Upper lobe of left lung (tissue), 6 donors: ENCODE results near the gene NFAT5. TPM values are rescaled to one million over a fixed set of nuclear protein-coding genes. Genes with fewer than 3 reads are reported as not detected.

Source experiments
- ATAC-seq, 2 donors: fragments of 200-7000 bp; cut with Tn5 transposase; one replicate each; pipeline ENCODE4 v1.9.1; 2022; ENCODE audit warnings: mild to moderate bottlenecking in 2 of 2, moderate library complexity in 2 of 2; ENCODE audit not compliant: low FRiP score in 2 of 2
- DNase-seq, 2 donors: peaks; one replicate each; pipeline ENCODE4 v3.0.0-alpha.2; 2019 to 2020
- H3K27ac ChIP-seq, 4 donors: fragments of 200-600 bp; sonication (generic); one replicate each; pipeline ENCODE4 v1.5.1; 2016 to 2019
- H3K27me3 ChIP-seq, 4 donors: fragments of 200-600 bp; sonication (generic); one replicate each; pipeline ENCODE4 v1.5.1; 2017 to 2019
- H3K36me3 ChIP-seq, 4 donors: fragments of 200-600 bp; sonication (generic); one replicate each; pipeline ENCODE4 v1.5.1; 2016 to 2019
- H3K4me1 ChIP-seq, 4 donors: fragments of 200-600 bp; sonication (generic); one replicate each; pipeline ENCODE4 v1.5.1; 2018 to 2019
- H3K4me3 ChIP-seq, 4 donors: fragments of 200-600 bp; sonication (generic); one replicate each; pipeline ENCODE4 v1.5.1; 2017 to 2019; ENCODE audit warnings: mild to moderate bottlenecking in 2 of 4, moderate library complexity in 1 of 4
- H3K9me3 ChIP-seq, 4 donors: fragments of 200-600 bp; sonication (generic); one replicate each; pipeline ENCODE4 v1.5.1; 2018 to 2019
- EP300 ChIP-seq, 4 donors: sonication (generic); formaldehyde crosslinking; IDR thresholded peaks; one replicate each; pipeline ENCODE4 v1.5.1; 2017; ENCODE audit warnings: antibody characterized with exemption in 4 of 4, control low read depth in 2 of 4
- POLR2A ChIP-seq, 4 donors: fragments of 450-650 bp; IDR thresholded peaks; one replicate each; pipeline ENCODE4 v1.5.1; 2016 to 2017; ENCODE audit warnings: antibody characterized with exemption in 4 of 4, mild to moderate bottlenecking in 2 of 4
- POLR2AphosphoS5 ChIP-seq, 2 donors: sonication (generic); formaldehyde crosslinking; IDR thresholded peaks; one replicate each; pipeline ENCODE4 v1.5.1; 2017; ENCODE audit warnings: antibody characterized with exemption in 2 of 2
- WGBS, 2 donors: methylation state at CpG; one replicate each; pipeline ENCODE4 v1.1.5; 2017 to 2018; 5-methylcytosine and 5-hydroxymethylcytosine counted together
- total RNA-seq, 6 donors: library from RNA; depleted of rRNA in 4 of 6; stranded (reverse); fragments of >200 nt in 4 of 6; gene quantifications; one replicate each; pipeline versions ENCODE4 v1.1.0 to v1.2.1, GENCODE V29; 2016 to 2021
- TF ChIP-seq, protein P1 (sequence below), 6 experiments: fragments of 450-650 bp in 4 of 6; fragments of 200-600 bp in 2 of 6; sonication (generic) in 2 of 6; IDR thresholded peaks; one replicate each; pipeline ENCODE4 v1.5.1; 2016 to 2019; ENCODE audit warnings: antibody characterized with exemption in 6 of 6
- donor health status: DM: no; HTN: no; CAD: no; lungs with moderate emphysema.
- donor health status: DM: no; HTN: yes; CAD: no; lungs with severe emphysema.

NFAT5 gene
- total RNA-seq, 6 donors from 2014 or later = 36.0 to 80.7 (median 50.4) TPM

DNA sequence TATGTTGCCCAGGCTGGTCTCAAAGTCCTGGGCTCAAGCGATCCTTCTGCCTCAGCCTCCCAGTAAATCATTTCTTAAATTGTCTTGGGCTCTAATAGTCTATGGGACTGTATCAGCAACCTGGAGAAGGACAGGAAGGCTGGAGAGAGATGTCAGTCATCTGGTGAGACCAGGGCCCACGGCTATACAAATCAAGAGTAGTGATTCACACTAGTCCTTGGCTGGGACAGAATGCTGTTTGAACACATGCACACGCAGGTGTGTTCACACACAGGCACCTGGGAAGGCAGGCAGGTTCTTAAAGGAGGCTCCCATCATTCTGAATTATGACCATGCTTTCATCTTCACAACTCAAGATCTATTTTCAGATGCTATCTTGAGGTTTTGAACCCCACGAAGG is 146.5 kb downstream of the NFAT5 start:
- peaks cover 0 to 65% (median 27%) of the 10 kb centered on the region in 4 donors for H3K36me3 ChIP-seq
- H3K4me3 ChIP-seq = no peak overlapping the region
- ATAC-seq = no peak
- WGBS, 2 donors = 90 to 96% methylated on average over 4 of the region's 4 CpGs
- DNase-seq = no peak
- H3K27me3 ChIP-seq = no peaks in the 10 kb centered on the region
- no peak overlapping the region for H3K27ac ChIP-seq
- TF ChIP-seq EP300 (IDR thresholded peaks at IDR 0.05) (no peak), POLR2AphosphoS5 (IDR thresholded peaks at IDR 0.05) (no peak), POLR2A (IDR thresholded peaks at IDR 0.05) (no peak)
- TF ChIP-seq, protein P1, sequence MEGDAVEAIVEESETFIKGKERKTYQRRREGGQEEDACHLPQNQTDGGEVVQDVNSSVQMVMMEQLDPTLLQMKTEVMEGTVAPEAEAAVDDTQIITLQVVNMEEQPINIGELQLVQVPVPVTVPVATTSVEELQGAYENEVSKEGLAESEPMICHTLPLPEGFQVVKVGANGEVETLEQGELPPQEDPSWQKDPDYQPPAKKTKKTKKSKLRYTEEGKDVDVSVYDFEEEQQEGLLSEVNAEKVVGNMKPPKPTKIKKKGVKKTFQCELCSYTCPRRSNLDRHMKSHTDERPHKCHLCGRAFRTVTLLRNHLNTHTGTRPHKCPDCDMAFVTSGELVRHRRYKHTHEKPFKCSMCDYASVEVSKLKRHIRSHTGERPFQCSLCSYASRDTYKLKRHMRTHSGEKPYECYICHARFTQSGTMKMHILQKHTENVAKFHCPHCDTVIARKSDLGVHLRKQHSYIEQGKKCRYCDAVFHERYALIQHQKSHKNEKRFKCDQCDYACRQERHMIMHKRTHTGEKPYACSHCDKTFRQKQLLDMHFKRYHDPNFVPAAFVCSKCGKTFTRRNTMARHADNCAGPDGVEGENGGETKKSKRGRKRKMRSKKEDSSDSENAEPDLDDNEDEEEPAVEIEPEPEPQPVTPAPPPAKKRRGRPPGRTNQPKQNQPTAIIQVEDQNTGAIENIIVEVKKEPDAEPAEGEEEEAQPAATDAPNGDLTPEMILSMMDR (IDR thresholded peaks at IDR 0.05) = no peak
- H3K4me1 ChIP-seq = peaks cover 0 to 5% (median 0%) of the 10 kb centered on the region in 4 donors
- H3K9me3 ChIP-seq = no peaks in the 10 kb centered on the region

DNA sequence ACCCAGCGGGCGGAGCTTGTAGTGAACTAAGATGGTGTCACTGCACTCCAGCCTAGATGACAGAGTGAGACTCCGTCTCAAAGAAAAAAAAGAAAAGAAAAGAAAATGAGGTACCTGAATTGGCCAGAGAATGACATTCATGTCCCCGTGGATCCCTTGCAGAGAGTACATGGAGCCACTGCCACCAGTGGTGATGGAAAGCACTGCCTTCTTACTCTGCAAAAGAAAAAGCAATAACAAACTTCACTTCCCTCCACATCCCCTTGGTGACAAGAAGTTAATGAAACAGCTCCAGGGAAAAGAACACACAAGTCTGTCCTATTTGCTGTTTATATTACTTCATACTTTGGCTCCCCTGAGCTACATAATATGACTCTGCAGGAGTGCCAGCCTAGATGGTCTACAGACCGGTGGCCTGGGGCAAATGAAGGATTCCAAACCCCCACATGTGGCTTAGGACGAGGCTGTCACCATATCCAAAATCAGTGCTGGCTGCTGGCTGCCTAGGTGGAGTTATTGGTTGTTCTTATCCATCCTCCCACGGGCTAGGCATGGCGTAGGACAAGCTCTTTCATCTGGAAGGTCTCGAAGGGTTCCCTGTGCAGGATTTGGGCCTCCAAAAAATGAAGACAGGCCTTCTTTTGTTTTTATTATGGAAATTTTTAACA is 147.3 kb downstream of the NFAT5 start:
- H3K36me3 ChIP-seq = peaks cover 0 to 73% (median 29%) of the 10 kb centered on the region in 4 donors
- peaks cover 0 to 5% (median 0%) of the 10 kb centered on the region in 4 donors for H3K4me1 ChIP-seq
- no peak overlapping the region for H3K27ac ChIP-seq
- ATAC-seq (no peak), DNase-seq (no peak)
- H3K9me3 ChIP-seq = no peaks in the 10 kb centered on the region
- no peak for TF ChIP-seq EP300 (IDR thresholded peaks at IDR 0.05)
- TF ChIP-seq, protein P1 (IDR thresholded peaks at IDR 0.05) = no peak
- no peak for TF ChIP-seq POLR2A (IDR thresholded peaks at IDR 0.05)
- TF ChIP-seq POLR2AphosphoS5 (IDR thresholded peaks at IDR 0.05) = no peak
- no peaks in the 10 kb centered on the region for H3K27me3 ChIP-seq
- H3K4me3 ChIP-seq = no peak overlapping the region
- WGBS, 2 donors = 94 to 95% methylated on average over 9 of the region's 9 CpGs

DNA sequence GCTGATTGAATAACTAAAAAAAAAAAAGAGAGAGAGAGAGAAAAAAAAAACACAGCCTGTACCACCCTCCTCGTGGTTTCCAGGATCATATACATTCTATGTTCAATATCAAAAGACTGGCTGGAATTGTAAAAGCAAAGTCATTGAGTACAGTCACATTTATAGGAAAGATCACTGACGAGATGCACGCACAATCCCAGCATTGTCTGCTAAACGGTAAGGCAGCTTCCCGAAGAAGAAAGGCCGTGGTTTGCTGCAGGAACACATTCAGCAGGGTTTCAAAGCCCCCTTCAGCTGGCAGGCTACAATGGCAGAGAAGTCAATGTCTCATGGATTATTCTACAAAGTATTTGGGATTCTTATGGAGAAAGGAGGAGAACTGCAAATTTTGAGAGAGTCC is 151.3 kb downstream of the NFAT5 start:
- peaks cover 0 to 52% (median 25%) of the 10 kb centered on the region in 4 donors for H3K36me3 ChIP-seq
- peak in 1 of 2 donors; percentile 1 for DNase-seq
- WGBS, 2 donors = 89 to 93% methylated on average over 6 of the region's 6 CpGs

DNA sequence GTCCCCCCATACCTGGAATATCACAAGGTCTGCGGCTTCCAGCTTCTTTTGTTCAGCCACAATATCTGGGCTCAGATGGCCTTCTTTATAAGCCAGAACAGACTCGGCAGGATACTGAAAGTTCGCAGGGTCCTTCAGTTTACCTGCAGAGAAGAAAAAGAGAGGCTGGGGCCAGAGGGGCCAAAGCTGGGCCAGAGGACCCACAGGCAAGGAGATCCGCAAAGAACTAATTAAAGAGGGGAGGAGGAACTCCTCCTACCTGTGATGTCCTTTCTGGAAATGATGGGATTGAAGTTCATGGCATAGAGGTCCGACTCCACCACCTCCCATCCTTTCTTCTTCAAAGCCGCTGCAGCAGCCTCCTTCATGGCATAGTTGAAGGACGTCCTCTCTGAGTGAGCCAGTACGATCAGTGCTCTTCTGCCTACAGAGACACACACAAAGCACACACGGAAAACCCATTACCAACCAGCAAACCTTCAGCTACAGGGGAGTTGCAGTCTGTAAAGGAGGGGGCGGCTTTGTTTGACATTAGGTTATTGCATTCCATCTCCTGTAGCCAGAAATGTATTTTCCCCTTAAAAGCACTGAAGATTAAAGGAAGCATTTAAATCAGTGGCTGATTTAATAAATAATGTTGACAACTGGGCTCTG is 152.5 kb downstream of the NFAT5 start:
- TF ChIP-seq, protein P1 (IDR thresholded peaks at IDR 0.05) = no peak
- TF ChIP-seq POLR2AphosphoS5 (IDR thresholded peaks at IDR 0.05) (no peak), EP300 (IDR thresholded peaks at IDR 0.05) (no peak), POLR2A (IDR thresholded peaks at IDR 0.05) (no peak)

More for the DNA sequence above, 151.3 kb downstream of the NFAT5 start:
- Histone ChIP-seq H3K9me3 (no peaks in the 10 kb centered on the region), H3K4me1 (no peaks in the 10 kb centered on the region), H3K27ac (no peak overlapping the region), H3K27me3 (no peaks in the 10 kb centered on the region), H3K4me3 (no peak overlapping the region)
- no peak for ATAC-seq
- TF ChIP-seq, protein P1 (IDR thresholded peaks at IDR 0.05) = no peak
- TF ChIP-seq POLR2A (IDR thresholded peaks at IDR 0.05) (no peak), EP300 (IDR thresholded peaks at IDR 0.05) (no peak), POLR2AphosphoS5 (IDR thresholded peaks at IDR 0.05) (no peak)

More for the DNA sequence above, 152.5 kb downstream of the NFAT5 start:
- no peak overlapping the region for H3K27ac ChIP-seq
- ATAC-seq (no peak), DNase-seq (peak in 1 of 2 donors; percentile 4)
- WGBS, 2 donors = 89 to 94% methylated on average over 10 of the region's 10 CpGs
- peaks cover 0 to 40% (median 19%) of the 10 kb centered on the region in 4 donors for H3K36me3 ChIP-seq
- no peaks in the 10 kb centered on the region for H3K4me1 ChIP-seq
- no peaks in the 10 kb centered on the region for H3K27me3 ChIP-seq
- H3K4me3 ChIP-seq = no peak overlapping the region
- H3K9me3 ChIP-seq = no peaks in the 10 kb centered on the region
